Measurements from ENCODE around the gene CRHR1.

Gene CRHR1

GRCh38 chr17:45846223-45846622 lies 62.1 kb downstream of the CRHR1 start:
- ChIA-PET POLR2A (no interaction called here), CTCF (no interaction called here)
- Histone ChIP-seq H3K4me3 (ENCODE audit: low read depth, low read length) (no peak overlapping the region), H3K4me1 (ENCODE audit: control insufficient read depth, insufficient read depth, low read length) (no peaks in the 10 kb centered on the region), H3K9me3 (ENCODE audit: control insufficient read depth, insufficient read depth, low read depth, low read length) (no peaks in the 10 kb centered on the region), H3K36me3 (ENCODE audit: control insufficient read depth in 2 of 2, insufficient read depth in 1 of 2, low read length in 2 of 2) (no peaks in the 10 kb centered on the region), H3K27ac (ENCODE audit: extremely low read depth, low read depth, low read length) (no peak overlapping the region)
- no peak for TF ChIP-seq SP7 (tag by site-specific recombination; IDR thresholded peaks at IDR 0.05)
- no peak for TF ChIP-seq ZNF169 (tag by site-specific recombination; IDR thresholded peaks at IDR 0.05)
- no peak for TF ChIP-seq SETDB1 (IDR thresholded peaks at IDR 0.05; ENCODE audit: insufficient read length, low read length)
- no peak for TF ChIP-seq ZNF10 (tag by site-specific recombination; IDR thresholded peaks at IDR 0.05)
- TF ChIP-seq ZNF266 (tag by site-specific recombination; IDR thresholded peaks at IDR 0.05; ENCODE audit: low read depth): no peak
- TF ChIP-seq ZNF335 (tag by site-specific recombination; conservative IDR thresholded peaks at IDR 0.05): no peak
- TF ChIP-seq ZNF654 (tag by site-specific recombination; IDR thresholded peaks at IDR 0.05; ENCODE audit: low read depth): no peak
- TF ChIP-seq ZNF148 (tag by site-specific recombination; IDR thresholded peaks at IDR 0.05; ENCODE audit: borderline replicate concordance): no peak
- no peak for TF ChIP-seq ZBTB20 (tag by site-specific recombination; IDR thresholded peaks at IDR 0.05)
- TF ChIP-seq ZNF146 (tag by site-specific recombination; IDR thresholded peaks at IDR 0.05): no peak
- no peak for TF ChIP-seq PRDM6 (tag by site-specific recombination; IDR thresholded peaks at IDR 0.05)
- no peak for TF ChIP-seq ZNF670 (tag by site-specific recombination; IDR thresholded peaks at IDR 0.05; ENCODE audit: low read depth)

- no peak overlapping the region for H3K27ac ChIP-seq (ENCODE audit: extremely low read depth, low read depth, low read length)
- TF ChIP-seq ZNF776 (tag by site-specific recombination; IDR thresholded peaks at IDR 0.05; ENCODE audit: borderline replicate concordance): no peak
- TF ChIP-seq ZBTB49 (tag by site-specific recombination; IDR thresholded peaks at IDR 0.05; ENCODE audit: low read depth): no peak
- H3K4me1 ChIP-seq (ENCODE audit: control insufficient read depth, insufficient read depth, low read length): no peaks in the 10 kb centered on the region
- H3K4me3 ChIP-seq (ENCODE audit: low read depth, low read length): no peak overlapping the region
- H3K9me3 ChIP-seq (ENCODE audit: control insufficient read depth, insufficient read depth, low read depth, low read length): no peaks in the 10 kb centered on the region
- no peaks in the 10 kb centered on the region for H3K36me3 ChIP-seq (ENCODE audit: control insufficient read depth in 2 of 2, insufficient read depth in 1 of 2, low read length in 2 of 2)
- CTCF ChIA-PET: no interaction called here
- POLR2A ChIA-PET: no interaction called here
Observed at GRCh38 chr17:45846646-45847045, 62.5 kb downstream of the CRHR1 start.

GRCh38 chr17:45847101-45847500 lies 63.0 kb downstream of the CRHR1 start:
- H3K4me1 ChIP-seq (ENCODE audit: control insufficient read depth, insufficient read depth, low read length): no peaks in the 10 kb centered on the region
- no peaks in the 10 kb centered on the region for H3K36me3 ChIP-seq (ENCODE audit: control insufficient read depth in 2 of 2, insufficient read depth in 1 of 2, low read length in 2 of 2)
- no peaks in the 10 kb centered on the region for H3K9me3 ChIP-seq (ENCODE audit: control insufficient read depth, insufficient read depth, low read depth, low read length)
- CTCF ChIA-PET: no interaction called here
- H3K4me3 ChIP-seq (ENCODE audit: low read depth, low read length): no peak overlapping the region
- no peak overlapping the region for H3K27ac ChIP-seq (ENCODE audit: extremely low read depth, low read depth, low read length)
- POLR2A ChIA-PET: no interaction called here
- TF ChIP-seq ZNF768 (tag by site-specific recombination; IDR thresholded peaks at IDR 0.05) (no peak), ZNF354C (tag by site-specific recombination; IDR thresholded peaks at IDR 0.05; ENCODE audit: borderline replicate concordance, low read depth) (no peak), ZNF776 (tag by site-specific recombination; IDR thresholded peaks at IDR 0.05; ENCODE audit: borderline replicate concordance) (no peak), ZBTB48 (tag by site-specific recombination; IDR thresholded peaks at IDR 0.05) (no peak), ZNF146 (tag by site-specific recombination; IDR thresholded peaks at IDR 0.05) (no peak), ZBTB7A (tag by site-specific recombination; IDR thresholded peaks at IDR 0.05; ENCODE audit: low read depth) (no peak), GLI2 (tag by site-specific recombination; IDR thresholded peaks at IDR 0.05; ENCODE audit: borderline replicate concordance, low read depth) (no peak), MEIS1 (CRISPR knock-in tag; IDR thresholded peaks at IDR 0.05; ENCODE audit: borderline replicate concordance) (no peak), TCF7L2 (IDR thresholded peaks at IDR 0.05; ENCODE audit: borderline replicate concordance, low read depth, low read length) (no peak), ZSCAN5A (tag by site-specific recombination; IDR thresholded peaks at IDR 0.05) (no peak)
